NCI-H226 (cell line): ENCODE results near the gene EIF4EBP3.

ENCODE experiments used
- DNase-seq: peaks from one replicate; pipeline ENCODE4 v3.0.0-alpha.2; 2015

EIF4EBP3 gene

GRCh38 chr5:140547508-140548299 lies at the start of gene EIF4EBP3:
TSS of gene EIF4EBP3 (plus strand) at chr5:140547662. CDS start at chr5:140547738, 76 bp downstream.
- peak; percentile 88 for DNase-seq

- no peak for DNase-seq
Measured at GRCh38 chr5:140497897-140498296, 49.6 kb upstream of the EIF4EBP3 start.

DNA sequence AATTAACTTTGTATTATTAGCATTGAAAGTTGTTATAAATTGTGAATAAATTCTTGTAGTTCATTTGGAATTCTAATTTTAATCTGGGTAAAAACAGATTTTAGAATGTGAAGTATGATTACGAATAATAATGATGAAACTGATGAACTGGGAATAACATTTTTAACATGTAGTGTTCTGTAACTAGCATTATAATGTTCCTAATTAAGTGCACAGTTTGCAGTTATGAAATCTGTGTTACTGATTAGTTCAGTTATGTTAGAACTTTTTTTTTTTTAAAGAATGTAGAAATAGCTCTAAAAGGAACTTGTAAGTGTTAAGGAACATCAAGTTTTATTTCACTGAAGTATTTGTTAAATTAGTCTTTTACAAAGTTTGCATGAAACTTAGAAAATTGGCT lies 48.9 kb upstream of the EIF4EBP3 start:
- no peak for DNase-seq

GRCh38 chr5:140502834-140503233 lies 44.6 kb upstream of the EIF4EBP3 start:
- no peak for DNase-seq

- no peak for DNase-seq
Measured at GRCh38 chr5:140509898-140510297, 37.6 kb upstream of the EIF4EBP3 start.

DNA sequence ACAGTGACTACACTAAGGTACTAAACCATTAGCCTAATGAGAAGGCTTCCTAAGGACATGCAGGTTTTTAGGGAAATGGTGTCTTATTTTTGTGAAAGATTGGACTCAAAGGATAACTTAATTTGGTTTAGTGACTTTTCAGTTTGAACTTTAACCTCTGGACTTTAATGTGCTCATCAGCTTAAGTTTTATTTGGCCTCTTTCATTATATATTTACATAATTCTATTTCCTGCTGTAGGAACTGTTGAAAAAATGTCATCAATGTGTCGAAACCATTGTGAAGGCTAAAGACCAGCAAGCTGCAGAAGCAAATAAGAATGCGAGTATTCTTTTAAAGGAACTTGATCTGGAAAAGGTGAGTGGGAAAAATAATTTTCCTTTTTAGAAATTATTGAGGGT lies 34.3 kb upstream of the EIF4EBP3 start:
- DNase-seq: no peak

- DNase-seq: no peak
Measured at GRCh38 chr5:140524003-140524402, 23.5 kb upstream of the EIF4EBP3 start.

DNA sequence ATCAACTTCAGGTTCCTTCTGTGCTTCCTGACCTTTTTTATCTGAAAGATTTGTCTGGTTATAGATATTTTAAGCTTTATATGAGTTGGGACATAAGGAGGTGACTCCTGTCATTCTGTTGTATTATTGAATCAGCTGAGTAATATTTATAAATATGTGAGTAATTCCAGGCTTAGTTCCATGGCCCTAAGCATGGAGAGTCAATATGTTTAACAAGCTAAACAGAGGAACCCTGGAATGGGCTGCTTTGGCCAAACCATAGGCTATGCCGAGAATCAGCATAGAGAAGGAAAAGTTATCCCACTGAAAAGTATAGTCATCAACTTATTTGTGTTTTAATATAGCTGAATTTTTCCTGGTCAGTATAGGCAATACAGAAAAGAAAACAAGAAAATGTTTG lies 7.2 kb upstream of the EIF4EBP3 start:
- DNase-seq: no peak

DNA sequence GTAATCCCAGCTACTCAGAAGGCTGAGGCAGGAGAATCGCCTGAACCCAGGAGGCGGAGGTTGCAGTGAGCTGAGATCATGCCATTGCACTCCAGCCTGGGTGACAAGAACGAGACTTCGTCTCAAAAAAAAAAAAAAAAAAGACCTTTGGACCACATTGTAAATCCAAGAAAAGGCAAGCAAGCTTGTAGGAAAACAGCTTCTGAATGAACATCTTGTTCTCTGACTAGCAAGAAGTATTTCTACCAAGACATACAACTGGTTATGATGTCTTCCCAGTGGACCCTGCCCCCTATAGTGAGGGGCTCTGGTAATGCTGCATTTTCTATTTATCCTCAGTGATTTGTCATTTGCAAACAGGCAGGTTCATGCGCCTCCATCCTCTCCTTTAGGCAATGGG lies 4.5 kb upstream of the EIF4EBP3 start:
- no peak for DNase-seq

- no peak for DNase-seq
Measured at GRCh38 chr5:140544986-140545385, 2.5 kb upstream of the EIF4EBP3 start.

DNA sequence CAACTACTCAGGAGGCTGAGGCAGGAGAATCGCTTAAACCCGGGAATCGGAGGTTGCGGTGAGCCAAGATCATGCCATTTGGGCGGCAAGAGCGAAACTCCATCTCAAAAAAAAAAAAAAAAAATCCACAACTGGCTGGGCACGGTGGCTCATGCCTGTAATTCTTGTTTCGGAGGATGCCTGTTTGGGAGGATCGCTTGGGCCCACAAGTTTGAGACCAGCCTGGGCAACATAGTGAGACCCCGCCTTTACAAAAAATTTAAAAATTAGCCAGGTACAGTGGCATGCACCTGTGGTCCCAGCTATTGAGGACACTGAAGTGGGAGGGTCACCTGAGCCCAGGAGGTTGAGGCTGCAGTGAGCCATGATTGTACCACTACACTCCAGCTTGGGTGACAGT lies 1.9 kb upstream of the EIF4EBP3 start:
- no peak for DNase-seq

DNA sequence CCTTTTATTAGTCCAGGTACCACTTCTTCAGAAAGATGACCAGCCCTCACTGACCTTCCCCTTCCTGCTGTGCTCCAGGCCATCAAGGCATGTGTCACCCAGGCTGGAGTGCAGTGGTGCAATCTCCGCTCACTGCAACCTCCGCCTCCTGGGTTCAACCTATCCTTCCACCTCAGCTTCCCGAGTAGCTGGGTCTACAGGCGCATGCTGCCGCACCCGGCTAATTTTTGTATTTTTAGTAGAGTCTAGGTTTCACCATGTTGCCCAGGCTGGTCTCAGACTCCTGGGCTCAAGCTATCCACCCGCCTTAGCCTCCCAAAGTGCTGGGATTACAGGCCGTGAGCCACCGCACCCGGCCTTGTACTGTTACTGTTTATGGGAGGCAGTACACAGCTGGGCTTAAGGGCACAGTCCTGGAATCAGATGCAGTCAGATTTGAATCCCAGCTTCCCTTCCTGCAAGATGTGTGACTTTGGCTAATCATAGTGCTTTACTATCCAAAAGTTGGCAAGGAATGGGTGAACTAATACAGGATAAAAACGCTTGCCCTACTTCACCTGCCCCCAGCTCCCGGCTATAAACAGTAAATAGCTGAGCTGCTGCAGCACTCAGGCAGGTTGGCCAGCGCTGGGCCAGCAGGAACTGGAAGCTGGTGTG lies 483 bp upstream of the EIF4EBP3 start:
- no peak for DNase-seq

DNA sequence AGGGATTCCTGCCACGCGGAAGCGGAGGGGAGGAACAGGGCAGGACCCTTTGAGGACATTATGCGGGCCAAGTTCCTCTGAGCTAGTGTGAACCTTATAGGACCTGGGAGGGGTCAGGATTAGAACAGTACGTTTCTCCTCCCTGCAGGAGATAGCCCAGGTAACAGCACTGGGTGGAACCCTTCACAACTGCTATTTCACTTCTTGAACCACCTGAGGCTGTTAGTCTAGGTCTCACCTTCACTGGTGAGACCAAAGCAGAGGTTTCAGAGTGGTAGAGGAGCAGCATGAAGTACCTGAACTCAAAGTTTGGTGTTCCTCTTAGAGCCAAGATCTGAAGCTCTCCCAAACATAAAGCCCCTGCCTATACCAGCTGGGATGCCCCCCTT lies 832 bp downstream of the EIF4EBP3 start:
- DNase-seq: no peak

DNA sequence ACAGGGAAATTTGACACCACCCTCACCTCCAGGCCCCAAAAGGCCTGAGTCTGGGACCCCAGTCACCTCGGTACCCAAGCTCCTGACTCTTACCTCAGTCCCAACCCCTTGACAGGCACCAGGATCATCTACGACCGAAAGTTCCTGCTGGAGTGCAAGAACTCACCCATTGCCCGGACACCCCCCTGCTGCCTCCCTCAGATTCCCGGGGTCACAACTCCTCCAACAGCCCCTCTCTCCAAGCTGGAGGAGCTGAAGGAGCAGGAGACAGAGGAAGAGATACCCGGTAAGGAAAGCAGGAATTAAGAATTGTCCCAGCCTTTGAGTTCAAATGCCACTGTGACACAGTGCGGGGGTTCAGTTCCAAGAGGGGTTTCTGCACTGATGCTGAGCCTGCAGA lies 1.3 kb downstream of the EIF4EBP3 start:
- no peak for DNase-seq

- no peak for DNase-seq
Measured at GRCh38 chr5:140549237-140550144, 2.0 kb downstream of the EIF4EBP3 start.

DNA sequence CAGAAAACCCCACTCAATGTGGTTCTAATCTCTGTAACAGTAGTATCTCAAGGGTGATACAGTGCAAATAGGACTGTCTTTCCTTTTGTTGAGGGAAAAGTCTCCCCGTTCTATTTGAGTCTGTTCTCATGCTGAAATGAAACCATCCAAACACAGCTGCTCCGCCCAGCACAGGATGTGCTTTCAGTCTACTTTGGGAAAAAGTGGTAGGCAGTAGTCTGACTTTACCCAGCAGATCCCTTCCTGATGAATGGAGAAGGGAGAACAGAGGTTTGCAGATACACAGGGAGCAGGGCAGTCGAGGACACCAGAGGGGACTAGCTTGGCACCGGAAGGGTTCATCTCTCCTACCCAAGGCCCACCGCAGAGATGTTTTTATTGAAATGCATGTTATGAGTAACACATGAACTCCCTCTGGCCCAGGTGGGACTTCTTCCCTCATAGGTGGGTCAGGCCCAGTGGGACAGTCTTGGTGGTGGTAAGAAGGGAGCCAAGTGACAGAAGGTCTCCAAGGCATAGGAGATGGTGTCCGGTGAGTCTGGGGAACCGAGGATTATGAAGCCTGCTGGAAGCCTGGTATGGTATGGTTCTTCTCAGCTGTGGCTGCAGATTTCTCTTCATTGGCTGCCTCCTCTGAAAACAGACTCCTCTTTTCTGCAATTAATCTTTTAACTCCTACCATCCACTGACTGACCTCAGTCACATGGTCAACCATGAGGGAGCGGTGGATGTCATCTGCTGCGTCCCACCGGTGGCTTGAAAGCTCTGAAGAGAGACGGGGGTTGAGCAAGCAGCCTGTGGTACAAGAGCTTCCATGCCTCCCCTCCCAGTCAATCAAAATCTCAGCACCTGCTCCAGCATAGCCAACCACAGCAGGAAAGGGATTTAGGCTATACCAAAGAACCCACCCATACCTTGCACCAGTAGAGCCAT lies 3.0 kb downstream of the EIF4EBP3 start:
- DNase-seq: no peak

- DNase-seq: no peak
Measured at GRCh38 chr5:140551872-140552271, 4.4 kb downstream of the EIF4EBP3 start.

DNA sequence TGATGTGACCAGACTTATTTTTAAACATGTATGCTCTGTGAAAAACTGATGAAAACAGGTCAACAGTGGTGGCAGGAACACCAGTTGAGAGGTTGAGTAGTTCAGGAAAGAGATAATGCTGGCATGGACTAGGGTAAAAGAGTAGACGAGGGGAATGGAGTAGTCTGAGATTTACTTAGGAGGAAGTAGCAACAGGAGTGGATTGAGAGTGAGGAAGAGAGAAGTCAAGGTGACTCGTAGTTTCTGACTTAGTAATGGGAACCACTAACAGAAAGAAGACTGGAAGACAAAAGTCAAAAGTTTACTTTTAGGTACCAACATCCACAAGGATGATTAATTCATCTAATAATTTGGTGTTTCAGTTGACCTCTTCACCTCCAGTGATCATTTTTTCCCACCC lies 6.2 kb downstream of the EIF4EBP3 start:
- DNase-seq: no peak

GRCh38 chr5:140554454-140554853 lies 7.0 kb downstream of the EIF4EBP3 start:
- DNase-seq: peak; percentile 40

DNA sequence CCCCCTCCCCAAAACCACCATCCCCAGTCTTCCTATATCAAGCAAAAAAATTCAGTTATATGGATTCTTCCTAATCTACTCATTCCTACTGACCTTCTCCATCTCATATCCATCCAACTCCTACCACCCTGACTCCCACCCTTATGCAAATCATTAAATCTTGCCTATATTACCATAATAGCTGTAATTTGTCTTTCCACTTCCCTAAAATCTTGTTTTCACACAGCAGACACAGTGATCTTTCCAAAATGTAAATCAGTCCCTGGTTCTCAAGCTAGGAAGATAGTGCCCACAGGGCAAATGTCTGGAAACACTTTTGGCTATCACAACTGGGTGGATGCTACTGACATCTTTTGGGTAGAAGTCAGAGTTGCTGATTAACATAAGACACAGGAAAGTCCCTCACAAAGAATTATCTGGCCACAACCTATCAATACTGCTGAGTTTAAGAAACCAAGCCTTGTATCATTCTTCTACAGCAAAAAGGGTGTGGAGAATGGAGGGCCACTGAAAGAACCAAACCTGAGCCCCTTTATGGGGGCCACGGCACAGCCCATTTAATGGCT lies 8.4 kb downstream of the EIF4EBP3 start:
- DNase-seq: no peak

DNA sequence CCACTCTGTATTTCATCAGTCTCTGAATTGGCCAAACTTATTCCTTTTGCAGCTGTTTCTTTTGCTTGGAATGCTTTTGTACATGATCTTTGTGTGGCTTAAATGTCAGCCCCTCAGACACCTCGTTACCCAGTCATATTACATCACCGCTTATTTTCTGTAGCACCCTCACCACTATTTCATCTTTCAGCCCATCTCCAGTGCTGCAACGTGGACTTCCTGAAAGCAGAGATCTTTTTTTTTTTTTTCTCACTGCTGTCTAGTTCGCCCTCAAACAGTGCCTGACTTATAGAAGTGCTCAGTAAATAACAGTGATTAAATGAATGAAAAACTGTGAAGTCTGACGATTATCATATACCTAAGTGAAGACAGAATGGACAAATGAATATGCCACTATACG lies 9.0 kb downstream of the EIF4EBP3 start:
- DNase-seq: no peak
